Measurements from ENCODE around the gene ACTA2.
A peak's percentile ranks its signal among the peaks of the same experiment; 100 is the strongest.

ACTA2 gene

GRCh38 chr10:88952647-88953111 is at the start of gene ACTA2:
TSS of gene ACTA2 (minus strand) at chr10:88952773. CDS start at chr10:88948930, 3,843 bp downstream.
- no peak for DNase-seq (ENCODE audit: low read depth in 2 of 2, low spot score in 1 of 2)

- DNase-seq (ENCODE audit: low read depth in 2 of 2, low spot score in 1 of 2): no peak
These were observed 49.1 kb upstream of the ACTA2 start for GRCh38 chr10:89001729-89002072.

DNA sequence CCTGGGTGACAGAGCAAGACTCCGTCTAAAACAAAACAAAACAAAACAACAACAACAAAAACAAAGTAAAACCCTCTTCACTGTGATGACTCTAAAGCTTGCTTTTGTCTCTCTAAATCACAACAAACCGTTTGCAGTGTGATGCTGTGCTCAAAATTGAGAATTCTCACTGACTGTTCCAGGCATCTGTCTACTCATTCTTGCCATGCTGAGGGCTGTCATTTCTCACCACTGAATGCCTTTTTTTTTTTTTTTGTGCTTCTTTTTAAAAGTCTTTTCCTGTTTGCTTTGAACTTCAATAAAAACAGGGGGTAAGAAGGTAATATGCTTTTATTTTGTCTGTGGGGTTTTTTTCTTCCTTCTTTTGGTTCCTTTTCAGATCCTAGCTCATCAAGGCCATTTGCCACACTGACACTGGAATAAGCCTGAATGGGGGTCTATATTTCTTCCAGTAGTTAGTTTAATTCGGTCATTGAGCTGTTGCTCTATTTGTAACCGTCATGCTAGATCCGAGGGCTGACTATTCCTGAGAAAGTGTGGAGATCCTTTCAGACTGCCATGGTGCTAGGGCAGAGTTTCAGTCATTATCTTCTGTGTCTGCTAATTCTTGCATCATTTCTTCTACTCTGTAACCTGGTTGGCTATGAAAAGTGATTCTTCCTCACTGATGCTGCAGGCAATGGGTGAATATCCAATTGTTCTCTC is 48.6 kb upstream of the ACTA2 start:
- DNase-seq (ENCODE audit: low read depth in 2 of 2, low spot score in 1 of 2): no peak

GRCh38 chr10:88999625-89000024 is 47.1 kb upstream of the ACTA2 start:
- DNase-seq (ENCODE audit: low read depth in 2 of 2, low spot score in 1 of 2): no peak

- DNase-seq (ENCODE audit: low read depth in 2 of 2, low spot score in 1 of 2): no peak
These were observed 44.4 kb upstream of the ACTA2 start for GRCh38 chr10:88996927-88997326.

DNA sequence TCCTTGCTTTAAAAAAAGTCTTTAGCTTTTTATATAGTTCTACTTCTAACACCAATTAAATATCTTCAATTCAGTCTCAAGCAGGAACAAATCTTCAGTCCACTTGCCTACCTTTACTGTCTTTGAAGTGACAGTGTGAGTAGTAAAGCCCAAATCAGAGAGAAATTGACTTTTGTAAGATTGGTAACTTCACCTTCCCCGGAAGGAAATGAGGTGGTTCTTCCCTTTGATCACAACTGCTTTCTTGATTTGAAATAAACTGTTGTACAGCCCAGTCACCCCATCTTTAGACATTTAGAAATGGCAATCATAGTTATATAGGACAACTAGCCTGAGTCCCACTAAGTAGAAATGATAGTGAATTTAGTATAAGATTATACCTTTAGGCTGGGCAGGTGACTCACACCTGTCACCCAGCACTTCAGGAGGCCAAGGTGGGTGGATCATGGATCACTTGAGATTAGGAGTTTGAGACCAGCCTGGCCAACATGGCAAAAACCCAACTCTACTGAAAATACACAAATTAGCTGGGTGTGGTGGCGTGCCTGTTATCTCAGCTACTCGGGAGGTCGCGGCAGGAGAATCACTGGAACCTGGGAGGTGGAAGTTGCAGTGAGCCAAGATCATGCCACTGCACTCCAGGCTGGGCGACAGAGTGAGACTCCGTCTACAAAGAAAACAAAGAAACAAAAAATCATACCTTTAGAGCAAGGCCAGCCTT is 42.7 kb upstream of the ACTA2 start:
- no peak for DNase-seq (ENCODE audit: low read depth in 2 of 2, low spot score in 1 of 2)

GRCh38 chr10:88994019-88994418 is 41.4 kb upstream of the ACTA2 start:
- DNase-seq (ENCODE audit: low read depth in 2 of 2, low spot score in 1 of 2): no peak

GRCh38 chr10:88992921-88993524 is 40.5 kb upstream of the ACTA2 start:
- no peak for DNase-seq (ENCODE audit: low read depth in 2 of 2, low spot score in 1 of 2)

DNA sequence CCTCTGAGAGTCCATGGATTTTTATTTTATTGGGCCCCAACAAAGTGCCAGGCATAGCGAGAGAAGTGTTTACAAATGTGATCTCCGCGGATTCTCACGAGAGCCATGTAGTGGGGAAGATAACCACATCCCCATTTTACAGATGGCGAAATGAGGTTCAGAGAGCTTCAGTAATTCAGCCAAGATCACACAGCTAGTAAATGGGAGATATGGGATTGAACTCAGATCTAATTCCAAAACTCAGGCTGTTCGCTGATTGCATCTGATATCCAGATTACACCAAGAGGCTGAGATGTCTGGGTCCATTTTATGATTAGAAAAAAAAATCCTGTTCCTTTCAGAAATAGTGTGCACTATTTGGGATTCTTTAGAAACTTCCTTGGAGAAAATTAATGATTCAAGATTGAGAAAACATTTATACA is 39.3 kb upstream of the ACTA2 start:
- DNase-seq (ENCODE audit: low read depth in 2 of 2, low spot score in 1 of 2): no peak

DNA sequence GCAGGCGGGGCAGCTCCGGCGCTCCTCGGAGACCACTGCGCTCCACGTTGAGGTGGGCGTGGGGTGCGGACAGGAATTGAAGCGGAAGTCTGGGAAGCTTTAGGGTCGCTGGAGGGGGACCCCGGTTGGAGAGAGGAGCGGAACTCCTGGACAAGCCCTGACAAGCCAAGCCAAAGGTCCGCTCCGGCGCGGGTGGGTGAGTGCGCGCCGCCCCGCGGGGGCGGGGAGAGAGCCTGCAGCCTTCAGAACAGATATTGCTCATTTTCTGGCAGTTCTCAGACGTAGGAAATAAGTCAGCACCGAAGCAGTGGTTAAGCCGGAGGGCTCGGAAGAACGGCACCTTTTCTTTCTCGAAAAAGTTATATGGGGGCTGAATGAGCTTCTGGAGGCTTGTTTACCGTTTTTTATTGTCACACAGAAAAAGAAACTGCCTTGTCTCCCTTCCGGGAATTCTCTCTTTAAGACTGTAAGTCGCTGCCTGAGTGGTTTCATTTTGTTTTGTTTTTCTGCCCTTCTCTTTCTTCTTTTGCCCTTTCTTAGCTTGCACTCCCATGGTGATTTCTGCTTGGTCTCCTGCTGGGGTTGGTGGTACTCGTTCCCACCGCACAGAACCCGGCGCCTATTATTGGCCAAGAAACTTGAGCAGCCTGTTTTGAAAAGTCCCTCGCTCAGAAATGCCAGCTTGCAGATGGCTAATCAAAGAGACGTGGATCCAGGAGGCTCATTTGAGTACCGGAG is 38.8 kb upstream of the ACTA2 start:
- DNase-seq (ENCODE audit: low read depth in 2 of 2, low spot score in 1 of 2): peak in 1 of 2 donors; percentile 60

- DNase-seq (ENCODE audit: low read depth in 2 of 2, low spot score in 1 of 2): peak; percentile 59 to 63
These were observed 38.0 kb upstream of the ACTA2 start, which contains the start of gene FAS for GRCh38 chr10:88990384-88991160. TSS of gene FAS (plus strand) at chr10:88990798. CDS start at chr10:88990877, 79 bp downstream.

DNA sequence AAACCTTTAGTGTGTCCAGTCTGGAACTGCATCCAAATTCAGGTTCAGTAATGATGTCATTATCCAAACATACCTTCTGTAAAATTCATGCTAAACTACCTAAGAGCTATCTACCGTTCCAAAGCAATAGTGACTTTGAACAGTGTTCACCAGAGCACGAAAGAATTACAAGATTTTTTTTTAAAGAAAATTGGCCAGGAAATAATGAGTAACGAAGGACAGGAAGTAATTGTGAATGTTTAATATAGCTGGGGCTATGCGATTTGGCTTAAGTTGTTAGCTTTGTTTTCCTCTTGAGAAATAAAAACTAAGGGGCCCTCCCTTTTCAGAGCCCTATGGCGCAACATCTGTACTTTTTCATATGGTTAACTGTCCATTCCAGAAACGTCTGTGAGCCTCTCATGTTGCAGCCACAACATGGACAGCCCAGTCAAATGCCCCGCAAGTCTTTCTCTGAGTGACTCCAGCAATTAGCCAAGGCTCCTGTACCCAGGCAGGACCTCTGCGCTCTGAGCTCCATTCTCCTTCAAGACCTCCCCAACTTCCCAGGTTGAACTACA is 37.3 kb upstream of the ACTA2 start:
- no peak for DNase-seq (ENCODE audit: low read depth in 2 of 2, low spot score in 1 of 2)

DNA sequence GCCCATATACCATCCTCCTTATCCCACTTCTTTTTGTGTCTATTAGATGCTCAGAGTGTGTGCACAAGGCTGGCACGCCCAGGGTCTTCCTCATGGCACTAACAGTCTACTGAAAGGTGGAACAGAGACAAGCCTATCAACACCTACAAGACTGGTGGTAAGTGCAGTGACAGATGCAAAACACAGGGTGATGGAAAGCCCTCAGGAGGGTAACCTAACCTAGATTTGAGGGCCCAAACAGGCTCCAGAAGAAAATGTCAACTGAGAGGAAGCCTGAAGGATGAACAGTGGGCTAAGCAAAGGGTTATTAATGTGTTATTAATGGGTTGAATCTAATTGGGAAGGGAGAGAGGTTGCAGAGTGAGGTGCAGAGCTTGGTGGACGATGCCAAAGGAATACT is 36.9 kb upstream of the ACTA2 start:
- DNase-seq (ENCODE audit: low read depth in 2 of 2, low spot score in 1 of 2): no peak

DNA sequence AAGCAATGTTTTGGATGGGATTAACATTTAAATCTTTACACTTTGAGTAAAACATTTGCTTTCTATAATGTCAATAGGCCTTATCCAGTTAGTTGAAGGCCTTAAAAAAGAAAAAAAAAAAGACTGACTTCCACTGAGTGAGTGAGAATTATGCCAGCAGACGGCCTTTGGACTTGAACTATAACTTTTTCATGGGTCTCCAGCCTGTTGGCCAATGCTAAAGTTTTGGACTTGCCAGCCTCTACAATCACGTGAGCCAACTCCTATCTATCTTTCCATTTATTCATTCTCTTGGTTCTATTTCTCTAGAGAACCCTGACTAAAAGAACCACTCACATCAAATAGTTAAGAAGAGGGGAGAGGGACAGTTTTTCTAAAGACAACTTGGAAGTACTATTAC is 35.3 kb upstream of the ACTA2 start:
- DNase-seq (ENCODE audit: low read depth in 2 of 2, low spot score in 1 of 2): no peak

DNA sequence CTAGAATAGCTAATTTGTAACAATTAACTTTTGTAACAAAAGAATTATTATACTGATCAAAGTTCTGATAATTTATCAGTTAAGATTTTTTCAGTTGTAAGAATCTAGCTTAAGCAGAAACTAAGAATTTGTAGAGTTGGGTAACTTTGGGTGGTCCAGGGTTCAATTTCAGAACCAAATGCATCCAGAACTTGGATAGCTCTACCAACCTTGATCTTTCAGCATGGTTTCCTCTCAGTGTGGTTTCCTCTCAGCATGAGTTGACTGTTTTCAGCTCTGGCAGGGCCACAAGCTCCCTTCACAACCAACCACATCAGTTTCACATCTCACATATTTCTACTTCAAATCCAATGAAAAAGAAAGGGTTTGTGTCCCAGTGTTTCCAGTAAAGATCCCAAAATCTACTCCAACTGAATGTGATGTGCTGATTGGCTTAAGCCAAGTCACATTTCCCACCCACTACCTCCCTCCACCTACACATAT is 34.7 kb upstream of the ACTA2 start:
- no peak for DNase-seq (ENCODE audit: low read depth in 2 of 2, low spot score in 1 of 2)

- DNase-seq (ENCODE audit: low read depth in 2 of 2, low spot score in 1 of 2): no peak
These were observed 34.1 kb upstream of the ACTA2 start for GRCh38 chr10:88986549-88987242.

DNA sequence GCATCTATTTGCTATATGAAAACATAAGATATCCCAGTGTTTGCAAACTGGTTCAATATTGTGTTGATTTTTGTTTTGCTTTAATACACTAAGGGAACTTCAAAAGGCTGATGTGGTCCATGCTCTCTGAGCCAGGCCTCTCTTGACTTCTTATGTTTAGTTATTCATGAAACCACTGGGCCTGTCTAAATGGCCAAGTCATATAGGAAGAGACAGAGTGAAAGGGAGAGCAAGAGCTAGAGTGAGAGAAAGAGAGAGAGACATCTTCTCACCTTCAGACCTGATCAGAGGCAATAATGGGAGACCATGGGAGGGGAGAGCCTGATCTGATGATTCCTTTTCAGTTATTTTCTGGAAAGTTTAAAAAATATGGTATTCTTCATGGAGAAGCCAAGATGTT is 32.0 kb upstream of the ACTA2 start:
- no peak for DNase-seq (ENCODE audit: low read depth in 2 of 2, low spot score in 1 of 2)

GRCh38 chr10:88983939-88984338 is 31.4 kb upstream of the ACTA2 start:
- no peak for DNase-seq (ENCODE audit: low read depth in 2 of 2, low spot score in 1 of 2)

GRCh38 chr10:88983206-88983605 is 30.6 kb upstream of the ACTA2 start:
- DNase-seq (ENCODE audit: low read depth in 2 of 2, low spot score in 1 of 2): no peak

- DNase-seq (ENCODE audit: low read depth in 2 of 2, low spot score in 1 of 2): no peak
These were observed 29.8 kb upstream of the ACTA2 start for GRCh38 chr10:88982366-88982765.
